Spleen (tissue), 7 donors: ENCODE data around the gene CAPZA2.

Source experiments
- POLR2AphosphoS5 ChIP-seq, 3 donors: sonication (generic); formaldehyde crosslinking; IDR thresholded peaks; one replicate each; pipeline ENCODE4 v1.5.1; 2017; ENCODE audit warnings: antibody characterized with exemption in 3 of 3
- TF ChIP-seq, protein P1 (sequence below), 11 experiments: fragments of 200-600 bp in 7 of 11; fragments of 450-650 bp in 4 of 11; sonication (generic) in 4 of 11; IDR thresholded peaks in 8 of 11; conservative IDR thresholded peaks in 3 of 11; 1 replicate in 7 of 11; 2 replicates in 4 of 11; pipeline versions ENCODE4 v1.4.0 to v1.8.0; 2016 to 2021; ENCODE audit warnings: antibody characterized with exemption in 11 of 11, inconsistent platforms in 4 of 11, mild to moderate bottlenecking in 1 of 11
- donor health status: DM: no; HTN: no; CAD: no; lungs with moderate emphysema.
- donor health status: DM: no; HTN: no; CAD: no.
- donor health status: DM: no; HTN: no; CAD: no.

DNA sequence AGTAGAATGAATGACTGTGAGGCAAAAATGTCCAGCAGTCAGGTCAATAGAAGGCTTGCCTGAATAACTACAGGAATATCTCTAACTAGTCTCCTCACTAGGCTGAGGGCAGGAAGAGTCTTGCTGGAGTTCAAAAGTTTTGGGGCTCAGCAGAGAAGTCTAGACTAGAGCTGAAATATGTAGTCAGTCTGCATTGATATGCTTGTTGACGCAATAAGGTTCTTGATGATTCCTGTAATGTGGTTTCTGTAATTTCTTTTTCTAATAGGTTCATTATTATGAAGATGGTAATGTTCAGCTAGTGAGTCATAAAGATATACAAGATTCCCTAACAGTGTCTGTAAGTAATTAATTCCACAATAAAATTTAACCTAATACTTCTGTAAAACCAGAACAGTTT lies 49.4 kb downstream of the CAPZA2 start:
- TF ChIP-seq, protein P1, sequence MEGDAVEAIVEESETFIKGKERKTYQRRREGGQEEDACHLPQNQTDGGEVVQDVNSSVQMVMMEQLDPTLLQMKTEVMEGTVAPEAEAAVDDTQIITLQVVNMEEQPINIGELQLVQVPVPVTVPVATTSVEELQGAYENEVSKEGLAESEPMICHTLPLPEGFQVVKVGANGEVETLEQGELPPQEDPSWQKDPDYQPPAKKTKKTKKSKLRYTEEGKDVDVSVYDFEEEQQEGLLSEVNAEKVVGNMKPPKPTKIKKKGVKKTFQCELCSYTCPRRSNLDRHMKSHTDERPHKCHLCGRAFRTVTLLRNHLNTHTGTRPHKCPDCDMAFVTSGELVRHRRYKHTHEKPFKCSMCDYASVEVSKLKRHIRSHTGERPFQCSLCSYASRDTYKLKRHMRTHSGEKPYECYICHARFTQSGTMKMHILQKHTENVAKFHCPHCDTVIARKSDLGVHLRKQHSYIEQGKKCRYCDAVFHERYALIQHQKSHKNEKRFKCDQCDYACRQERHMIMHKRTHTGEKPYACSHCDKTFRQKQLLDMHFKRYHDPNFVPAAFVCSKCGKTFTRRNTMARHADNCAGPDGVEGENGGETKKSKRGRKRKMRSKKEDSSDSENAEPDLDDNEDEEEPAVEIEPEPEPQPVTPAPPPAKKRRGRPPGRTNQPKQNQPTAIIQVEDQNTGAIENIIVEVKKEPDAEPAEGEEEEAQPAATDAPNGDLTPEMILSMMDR (IDR thresholded peaks at IDR 0.05 in 8 of 11, conservative IDR thresholded peaks at IDR 0.05 in 3 of 11), result no peak
- TF ChIP-seq POLR2AphosphoS5 (IDR thresholded peaks at IDR 0.05), result no peak
